Measurements from ENCODE around the gene CDKN2B.
A peak's percentile ranks its signal among the peaks of the same experiment; 100 is the strongest.

Gene CDKN2B

DNA sequence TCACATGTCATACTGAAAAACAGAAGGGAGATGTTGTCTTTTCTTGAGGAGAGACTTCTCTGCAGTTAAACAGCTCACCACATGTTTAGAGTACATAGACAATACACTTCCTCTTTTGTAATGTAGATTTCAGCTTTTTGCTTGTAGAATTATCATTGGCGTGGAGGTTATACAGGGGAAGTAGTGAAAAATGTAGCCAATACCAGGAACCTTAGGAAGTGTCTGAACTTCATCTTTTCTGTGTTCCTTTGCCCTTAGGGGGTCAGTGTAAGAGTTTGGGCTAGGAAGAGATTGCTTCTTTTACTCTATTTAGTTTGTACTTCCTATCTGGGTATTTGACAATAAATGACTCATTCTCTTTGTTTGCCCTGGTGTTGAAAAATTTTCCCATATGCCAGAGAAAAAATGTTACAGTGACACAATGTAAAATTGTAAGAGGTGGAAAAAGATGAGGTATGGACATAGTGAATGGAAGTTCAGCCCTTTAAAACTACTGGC lies 21.0 kb upstream of the CDKN2B start:
- Histone ChIP-seq H3K4me1 (ENCODE audit: control insufficient read depth, insufficient read depth, low read length) (no peaks in the 10 kb centered on the region), H3K27me3 (ENCODE audit: control insufficient read depth, insufficient read depth, low read length) (no peaks in the 10 kb centered on the region), H3K36me3 (ENCODE audit: control insufficient read depth, insufficient read depth, low read length) (no peaks in the 10 kb centered on the region), H3K9ac (ENCODE audit: low read length) (no peak overlapping the region), H3K4me3 (ENCODE audit: low read length) (no peak overlapping the region), H3K27ac (ENCODE audit: low read depth, low read length) (no peak overlapping the region)

DNA sequence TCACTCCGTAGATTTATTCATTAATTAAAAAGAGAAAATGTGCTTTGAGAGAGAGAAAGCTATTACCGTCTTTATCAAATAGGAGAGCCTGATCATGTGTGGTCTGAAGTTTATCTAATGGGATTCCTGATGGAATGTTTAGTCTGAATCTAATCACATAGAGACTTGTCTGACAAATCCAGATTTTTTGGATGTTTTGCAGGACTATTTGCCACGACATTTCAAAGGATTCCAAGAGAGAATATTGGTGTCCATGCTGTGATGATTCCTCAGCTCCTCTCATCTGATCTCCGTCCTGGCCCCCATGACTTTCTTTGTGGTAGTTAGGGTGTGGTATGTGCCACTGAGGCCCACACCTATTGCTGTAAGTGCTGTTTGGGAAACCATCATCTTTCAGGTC lies 20.1 kb upstream of the CDKN2B start:
- Histone ChIP-seq H3K36me3 (ENCODE audit: control insufficient read depth, insufficient read depth, low read length) (no peaks in the 10 kb centered on the region), H3K4me1 (ENCODE audit: control insufficient read depth, insufficient read depth, low read length) (no peaks in the 10 kb centered on the region), H3K27me3 (ENCODE audit: control insufficient read depth, insufficient read depth, low read length) (no peaks in the 10 kb centered on the region), H3K27ac (ENCODE audit: low read depth, low read length) (no peak overlapping the region), H3K4me3 (ENCODE audit: low read length) (no peak overlapping the region), H3K9ac (ENCODE audit: low read length) (no peak overlapping the region)

- Histone ChIP-seq H3K27me3 (ENCODE audit: control insufficient read depth, insufficient read depth, low read length) (no peaks in the 10 kb centered on the region), H3K36me3 (ENCODE audit: control insufficient read depth, insufficient read depth, low read length) (no peaks in the 10 kb centered on the region), H3K4me1 (ENCODE audit: control insufficient read depth, insufficient read depth, low read length) (no peaks in the 10 kb centered on the region), H3K9ac (ENCODE audit: low read length) (no peak overlapping the region), H3K4me3 (ENCODE audit: low read length) (no peak overlapping the region), H3K27ac (ENCODE audit: low read depth, low read length) (no peak overlapping the region)
These were observed 19.3 kb upstream of the CDKN2B start for GRCh38 chr9:22028394-22028793.

DNA sequence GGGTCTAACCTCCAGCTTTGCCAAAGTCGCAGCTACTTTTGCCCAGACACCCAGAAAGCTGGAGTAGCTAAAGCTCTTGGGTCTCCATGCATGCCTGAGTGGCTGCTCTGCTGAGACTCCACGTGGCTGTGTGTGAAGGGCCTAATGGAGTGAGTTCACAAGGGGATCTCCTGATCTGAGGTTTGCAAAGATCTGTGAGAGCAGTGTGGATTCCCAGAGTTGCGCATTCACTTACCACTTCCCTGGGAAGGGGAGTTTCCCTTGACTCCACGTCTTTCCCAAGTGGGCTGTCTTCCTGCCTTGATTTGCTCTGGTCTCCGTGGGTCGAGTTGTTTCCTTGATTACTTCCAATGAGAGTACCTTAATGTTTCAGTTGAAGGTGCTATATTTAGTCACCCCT lies 17.6 kb upstream of the CDKN2B start:
- no peak overlapping the region for H3K4me3 ChIP-seq (ENCODE audit: low read length)
- no peaks in the 10 kb centered on the region for H3K4me1 ChIP-seq (ENCODE audit: control insufficient read depth, insufficient read depth, low read length)
- H3K27me3 ChIP-seq (ENCODE audit: control insufficient read depth, insufficient read depth, low read length) = no peaks in the 10 kb centered on the region
- no peaks in the 10 kb centered on the region for H3K36me3 ChIP-seq (ENCODE audit: control insufficient read depth, insufficient read depth, low read length)
- H3K9ac ChIP-seq (ENCODE audit: low read length) = no peak overlapping the region
- H3K27ac ChIP-seq (ENCODE audit: low read depth, low read length) = no peak overlapping the region

GRCh38 chr9:22022396-22022795 lies 13.3 kb upstream of the CDKN2B start:
- Histone ChIP-seq H3K4me1 (ENCODE audit: control insufficient read depth, insufficient read depth, low read length) (no peaks in the 10 kb centered on the region), H3K27me3 (ENCODE audit: control insufficient read depth, insufficient read depth, low read length) (no peaks in the 10 kb centered on the region), H3K36me3 (ENCODE audit: control insufficient read depth, insufficient read depth, low read length) (no peaks in the 10 kb centered on the region), H3K9ac (ENCODE audit: low read length) (no peak overlapping the region), H3K4me3 (ENCODE audit: low read length) (no peak overlapping the region), H3K27ac (ENCODE audit: low read depth, low read length) (no peak overlapping the region)

DNA sequence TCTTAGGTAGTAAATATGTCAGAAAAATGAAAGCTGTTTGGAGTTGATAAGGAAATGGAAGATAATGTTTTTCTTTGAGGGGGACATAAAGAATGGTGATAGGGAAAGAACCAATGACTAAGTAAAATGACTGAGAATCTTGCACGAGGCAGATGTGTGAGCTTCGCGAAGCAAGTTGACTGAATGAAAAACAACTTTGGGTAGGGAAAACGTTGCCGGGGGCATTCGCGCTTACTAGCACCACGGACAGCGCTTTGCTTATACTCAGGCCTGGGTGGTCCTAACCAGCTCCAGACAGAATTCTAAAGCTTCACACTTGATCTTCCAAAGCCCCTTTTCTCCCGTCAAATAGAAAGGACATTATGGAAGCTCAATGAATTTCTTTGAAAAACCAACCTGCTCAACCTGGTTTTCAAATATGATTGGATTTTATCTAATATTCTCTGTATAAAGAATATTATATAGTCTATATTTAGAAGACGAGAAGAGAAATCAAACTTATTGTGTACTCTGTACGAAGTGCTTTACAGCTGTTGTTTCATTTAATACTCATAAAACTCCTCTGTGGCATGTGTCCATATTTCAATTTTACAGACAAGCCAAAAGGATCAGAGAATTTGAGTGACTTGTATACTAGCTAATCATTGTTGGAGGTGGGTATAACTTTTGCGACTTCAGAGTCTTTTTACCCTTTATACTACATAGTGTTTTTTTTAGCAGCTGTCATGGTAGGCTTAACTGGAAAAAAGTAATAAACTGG lies 1.9 kb upstream of the CDKN2B start:
- Histone ChIP-seq H3K4me1 (ENCODE audit: control insufficient read depth, insufficient read depth, low read length) (no peaks in the 10 kb centered on the region), H3K27me3 (ENCODE audit: control insufficient read depth, insufficient read depth, low read length) (peaks cover 4% of the 10 kb centered on the region), H3K4me3 (ENCODE audit: low read length) (no peak overlapping the region), H3K9ac (ENCODE audit: low read length) (no peak overlapping the region), H3K36me3 (ENCODE audit: control insufficient read depth, insufficient read depth, low read length) (no peaks in the 10 kb centered on the region), H3K27ac (ENCODE audit: low read depth, low read length) (no peak overlapping the region)

DNA sequence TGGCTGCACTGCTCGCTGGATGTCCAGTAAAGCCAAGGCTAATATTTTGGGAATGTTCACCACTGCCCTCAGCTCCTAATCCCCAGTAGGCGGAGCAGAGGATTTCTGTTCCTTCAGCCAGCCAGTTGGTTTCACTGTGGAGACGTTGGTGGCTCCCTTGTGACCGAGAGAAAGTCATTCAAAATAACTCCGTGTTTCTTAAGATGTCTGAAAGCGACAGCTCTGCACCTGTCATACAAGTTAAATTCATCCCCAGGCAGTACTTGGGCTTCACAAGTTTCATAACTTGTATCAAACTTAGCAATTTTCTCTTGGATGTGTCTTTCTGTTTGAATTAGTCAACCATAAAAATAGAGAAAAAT lies 382 bp upstream of the CDKN2B start:
- no peaks in the 10 kb centered on the region for H3K4me1 ChIP-seq (ENCODE audit: control insufficient read depth, insufficient read depth, low read length)
- peak overlapping the region; percentile 83 for H3K27ac ChIP-seq (ENCODE audit: low read depth, low read length)
- H3K4me3 ChIP-seq (ENCODE audit: low read length) = peak overlapping the region; percentile 87
- no peak overlapping the region for H3K9ac ChIP-seq (ENCODE audit: low read length)
- no peaks in the 10 kb centered on the region for H3K36me3 ChIP-seq (ENCODE audit: control insufficient read depth, insufficient read depth, low read length)
- H3K27me3 ChIP-seq (ENCODE audit: control insufficient read depth, insufficient read depth, low read length) = peaks cover 14% of the 10 kb centered on the region

DNA sequence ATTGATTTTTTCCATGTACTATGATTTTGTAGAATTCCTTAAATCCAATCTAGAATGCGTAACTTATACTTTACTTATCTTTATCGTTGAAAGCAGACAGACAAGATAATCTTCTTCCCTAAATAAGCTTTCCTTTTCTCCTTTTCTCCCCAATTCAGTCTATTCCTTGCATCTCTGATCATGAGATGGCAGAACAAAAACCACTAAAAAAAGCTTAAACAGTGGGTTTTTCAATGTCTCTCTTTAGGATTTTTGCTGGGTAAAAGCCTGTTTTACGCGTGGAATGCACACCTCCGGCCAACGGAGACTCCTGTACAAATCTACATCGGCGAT lies 755 bp downstream of the CDKN2B start:
- no peaks in the 10 kb centered on the region for H3K36me3 ChIP-seq (ENCODE audit: control insufficient read depth, insufficient read depth, low read length)
- peaks cover 14% of the 10 kb centered on the region for H3K27me3 ChIP-seq (ENCODE audit: control insufficient read depth, insufficient read depth, low read length)
- peak overlapping the region; percentile 83 for H3K27ac ChIP-seq (ENCODE audit: low read depth, low read length)
- no peaks in the 10 kb centered on the region for H3K4me1 ChIP-seq (ENCODE audit: control insufficient read depth, insufficient read depth, low read length)
- peak overlapping the region; percentile 51 for H3K9ac ChIP-seq (ENCODE audit: low read length)
- peak overlapping the region; percentile 87 for H3K4me3 ChIP-seq (ENCODE audit: low read length)

DNA sequence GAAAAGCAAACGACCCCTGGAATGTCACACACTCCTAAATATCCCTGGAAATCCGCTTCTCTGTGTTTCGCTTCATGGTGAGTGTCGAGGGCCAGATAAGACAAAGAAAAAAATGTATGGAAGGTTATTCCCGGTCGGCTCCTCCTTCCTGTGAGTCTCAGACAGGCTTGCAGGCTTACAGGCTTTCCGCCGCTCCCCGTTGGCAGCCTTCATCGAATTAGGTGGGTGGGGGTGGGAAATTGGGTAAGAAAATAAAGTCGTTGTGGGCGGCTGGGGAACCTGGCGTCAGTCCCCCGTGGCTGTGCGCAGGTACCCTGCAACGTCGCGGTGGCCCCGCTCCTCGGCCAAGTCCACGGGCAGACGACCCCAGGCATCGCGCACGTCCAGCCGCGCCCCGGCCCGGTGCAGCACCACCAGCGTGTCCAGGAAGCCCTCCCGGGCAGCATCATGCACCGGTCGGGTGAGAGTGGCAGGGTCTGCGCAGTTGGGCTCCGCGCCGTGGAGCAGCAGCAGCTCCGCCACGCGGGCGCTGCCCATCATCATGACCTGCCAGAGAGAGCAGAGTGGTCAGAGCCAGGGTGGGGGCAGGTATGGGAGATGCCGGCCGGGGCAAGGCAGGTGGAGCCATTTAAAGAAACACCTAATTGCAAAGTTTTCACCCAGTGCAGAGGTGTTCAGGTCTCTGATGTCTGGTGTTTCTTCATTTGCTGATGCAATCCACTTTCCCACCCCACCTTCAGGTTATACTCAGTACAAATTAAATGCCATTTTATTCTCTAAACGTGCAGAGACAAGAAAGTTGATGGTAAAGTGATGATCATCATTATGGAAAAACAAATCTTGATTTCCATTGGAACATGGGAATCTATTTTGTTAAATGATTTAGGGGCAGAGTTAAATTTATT lies 3.2 kb downstream of the CDKN2B start:
- Histone ChIP-seq H3K36me3 (ENCODE audit: control insufficient read depth, insufficient read depth, low read length) (no peaks in the 10 kb centered on the region), H3K9ac (ENCODE audit: low read length) (no peak overlapping the region), H3K4me1 (ENCODE audit: control insufficient read depth, insufficient read depth, low read length) (no peaks in the 10 kb centered on the region), H3K27ac (ENCODE audit: low read depth, low read length) (no peak overlapping the region), H3K4me3 (ENCODE audit: low read length) (no peak overlapping the region), H3K27me3 (ENCODE audit: control insufficient read depth, insufficient read depth, low read length) (peaks cover 14% of the 10 kb centered on the region)

DNA sequence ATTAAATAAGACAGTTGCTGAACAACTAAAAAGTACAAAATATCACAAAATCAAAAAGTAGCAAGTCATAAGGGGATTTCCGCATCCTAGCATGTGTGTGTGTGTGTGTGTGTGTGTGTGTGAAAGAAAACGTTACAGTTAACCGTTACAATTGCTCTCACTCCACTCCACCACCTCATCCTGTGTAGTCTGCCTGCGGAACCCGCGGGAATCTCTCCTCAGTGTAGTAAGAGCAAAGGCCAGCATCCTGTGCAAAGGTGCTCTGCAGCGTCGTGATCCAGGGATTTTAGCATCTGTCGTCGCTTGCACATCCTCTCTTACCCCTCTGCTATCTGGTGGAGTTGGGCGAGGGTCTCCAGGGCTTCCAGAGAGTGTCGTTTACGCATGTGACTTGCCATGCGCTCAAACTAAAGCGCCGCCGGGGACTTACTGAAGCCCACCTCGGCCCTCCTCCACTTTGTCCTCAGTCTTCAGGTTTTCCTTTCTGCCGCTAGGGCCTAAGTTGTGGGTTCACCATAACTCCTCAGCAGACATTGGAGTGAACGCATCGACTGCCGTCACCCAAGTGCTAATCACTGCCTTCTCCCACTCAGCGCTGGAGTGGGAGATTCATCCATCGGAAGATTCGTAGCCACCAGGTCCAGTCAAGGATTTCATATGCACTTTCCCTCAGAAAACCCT lies 3.9 kb downstream of the CDKN2B start:
- no peak overlapping the region for H3K9ac ChIP-seq (ENCODE audit: low read length)
- H3K27me3 ChIP-seq (ENCODE audit: control insufficient read depth, insufficient read depth, low read length) = peaks cover 14% of the 10 kb centered on the region
- H3K4me1 ChIP-seq (ENCODE audit: control insufficient read depth, insufficient read depth, low read length) = no peaks in the 10 kb centered on the region
- H3K27ac ChIP-seq (ENCODE audit: low read depth, low read length) = no peak overlapping the region
- no peaks in the 10 kb centered on the region for H3K36me3 ChIP-seq (ENCODE audit: control insufficient read depth, insufficient read depth, low read length)
- no peak overlapping the region for H3K4me3 ChIP-seq (ENCODE audit: low read length)

- peaks cover 14% of the 10 kb centered on the region for H3K27me3 ChIP-seq (ENCODE audit: control insufficient read depth, insufficient read depth, low read length)
- H3K9ac ChIP-seq (ENCODE audit: low read length) = no peak overlapping the region
- no peak overlapping the region for H3K4me3 ChIP-seq (ENCODE audit: low read length)
- H3K27ac ChIP-seq (ENCODE audit: low read depth, low read length) = no peak overlapping the region
- no peaks in the 10 kb centered on the region for H3K4me1 ChIP-seq (ENCODE audit: control insufficient read depth, insufficient read depth, low read length)
- H3K36me3 ChIP-seq (ENCODE audit: control insufficient read depth, insufficient read depth, low read length) = no peaks in the 10 kb centered on the region
These were observed 7.1 kb downstream of the CDKN2B start for GRCh38 chr9:22002038-22002437.

DNA sequence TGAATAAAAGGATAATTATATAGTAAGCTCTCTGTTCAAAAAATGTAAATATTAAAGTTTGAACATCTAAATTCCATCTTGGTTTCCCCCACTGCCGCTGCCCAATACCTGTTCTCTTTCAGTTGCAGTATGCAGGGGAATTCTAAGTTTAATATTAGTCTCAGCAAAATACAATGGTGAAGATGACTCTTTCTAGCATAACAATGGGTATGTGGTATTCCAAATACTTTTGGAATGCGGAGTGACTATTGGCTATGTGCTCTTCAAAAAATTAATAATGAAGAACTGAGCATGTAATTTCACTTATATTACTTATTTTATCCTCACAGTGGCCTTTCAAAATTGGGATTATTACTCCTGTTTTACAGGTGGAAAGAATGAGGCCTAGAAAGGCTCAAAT lies 11.1 kb downstream of the CDKN2B start:
- Histone ChIP-seq H3K4me3 (ENCODE audit: low read length) (no peak overlapping the region), H3K36me3 (ENCODE audit: control insufficient read depth, insufficient read depth, low read length) (no peaks in the 10 kb centered on the region), H3K4me1 (ENCODE audit: control insufficient read depth, insufficient read depth, low read length) (no peaks in the 10 kb centered on the region), H3K27me3 (ENCODE audit: control insufficient read depth, insufficient read depth, low read length) (peaks cover 10% of the 10 kb centered on the region), H3K27ac (ENCODE audit: low read depth, low read length) (no peak overlapping the region), H3K9ac (ENCODE audit: low read length) (no peak overlapping the region)
